HCT116 (cell line): ENCODE data around the gene SLC16A11.

Experiments used
- EZH2 ChIP-seq: fragments of 200-600 bp; sonication (generic); IDR thresholded peaks from 2 replicates; pipeline ENCODE4 v1.6.1; 2017; ENCODE audit warnings: antibody characterized with exemption, mixed run types
- ZFX ChIP-seq: fragments of 450-650 bp; IDR thresholded peaks from 2 replicates; pipeline ENCODE4 v1.6.1; 2017
- TF ChIP-seq, protein P1 (sequence below), 3 experiments: fragments of 200-600 bp in 1 of 3; sonication (generic) in 1 of 3; IDR thresholded peaks in 2 of 3; conservative IDR thresholded peaks in 1 of 3; 2 replicates each; pipeline ENCODE4 v1.5.1; 2012 to 2017; ENCODE audit warnings: low read depth in 2 of 3, low read length in 2 of 3, antibody characterized with exemption in 1 of 3, borderline replicate concordance in 1 of 3, control low read depth in 1 of 3, mild to moderate bottlenecking in 1 of 3, mixed read lengths in 1 of 3, mixed run types in 1 of 3, moderate library complexity in 1 of 3; ENCODE audit not compliant: insufficient read depth in 1 of 3
- TF ChIP-seq, protein P2 (sequence below): IDR thresholded peaks from 2 replicates; pipeline ENCODE4 v1.6.1; 2012; ENCODE audit warnings: low read depth

DNA sequence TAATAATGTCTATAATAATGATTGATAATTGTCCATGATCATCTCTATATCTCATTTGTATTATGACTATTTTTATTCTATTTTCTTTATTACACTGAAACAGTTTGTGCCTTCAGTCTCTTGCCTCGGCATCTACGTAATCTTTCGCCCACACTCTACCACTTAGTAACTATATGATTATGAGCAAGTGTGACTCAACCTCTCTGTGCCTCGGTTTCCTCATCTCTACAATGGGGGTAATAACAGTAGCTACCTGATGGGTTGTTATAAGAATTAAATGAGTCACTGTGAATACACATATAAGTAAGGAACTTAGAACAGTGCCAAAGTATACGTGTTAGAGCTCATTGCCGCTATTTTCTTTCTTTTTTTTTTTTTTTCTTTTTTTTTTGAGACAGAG lies 3.7 kb upstream of the SLC16A11 start:
- TF ChIP-seq EZH2 (no peak), ZFX (no peak)
- TF ChIP-seq, protein P1, sequence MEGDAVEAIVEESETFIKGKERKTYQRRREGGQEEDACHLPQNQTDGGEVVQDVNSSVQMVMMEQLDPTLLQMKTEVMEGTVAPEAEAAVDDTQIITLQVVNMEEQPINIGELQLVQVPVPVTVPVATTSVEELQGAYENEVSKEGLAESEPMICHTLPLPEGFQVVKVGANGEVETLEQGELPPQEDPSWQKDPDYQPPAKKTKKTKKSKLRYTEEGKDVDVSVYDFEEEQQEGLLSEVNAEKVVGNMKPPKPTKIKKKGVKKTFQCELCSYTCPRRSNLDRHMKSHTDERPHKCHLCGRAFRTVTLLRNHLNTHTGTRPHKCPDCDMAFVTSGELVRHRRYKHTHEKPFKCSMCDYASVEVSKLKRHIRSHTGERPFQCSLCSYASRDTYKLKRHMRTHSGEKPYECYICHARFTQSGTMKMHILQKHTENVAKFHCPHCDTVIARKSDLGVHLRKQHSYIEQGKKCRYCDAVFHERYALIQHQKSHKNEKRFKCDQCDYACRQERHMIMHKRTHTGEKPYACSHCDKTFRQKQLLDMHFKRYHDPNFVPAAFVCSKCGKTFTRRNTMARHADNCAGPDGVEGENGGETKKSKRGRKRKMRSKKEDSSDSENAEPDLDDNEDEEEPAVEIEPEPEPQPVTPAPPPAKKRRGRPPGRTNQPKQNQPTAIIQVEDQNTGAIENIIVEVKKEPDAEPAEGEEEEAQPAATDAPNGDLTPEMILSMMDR (IDR thresholded peaks at IDR 0.05 in 2 of 3, conservative IDR thresholded peaks at IDR 0.05 in 1 of 3; ENCODE audit: borderline replicate concordance in 1 of 3, insufficient read depth in 1 of 3, low read depth in 2 of 3, low read length in 2 of 3) = no peak
- TF ChIP-seq, protein P2, sequence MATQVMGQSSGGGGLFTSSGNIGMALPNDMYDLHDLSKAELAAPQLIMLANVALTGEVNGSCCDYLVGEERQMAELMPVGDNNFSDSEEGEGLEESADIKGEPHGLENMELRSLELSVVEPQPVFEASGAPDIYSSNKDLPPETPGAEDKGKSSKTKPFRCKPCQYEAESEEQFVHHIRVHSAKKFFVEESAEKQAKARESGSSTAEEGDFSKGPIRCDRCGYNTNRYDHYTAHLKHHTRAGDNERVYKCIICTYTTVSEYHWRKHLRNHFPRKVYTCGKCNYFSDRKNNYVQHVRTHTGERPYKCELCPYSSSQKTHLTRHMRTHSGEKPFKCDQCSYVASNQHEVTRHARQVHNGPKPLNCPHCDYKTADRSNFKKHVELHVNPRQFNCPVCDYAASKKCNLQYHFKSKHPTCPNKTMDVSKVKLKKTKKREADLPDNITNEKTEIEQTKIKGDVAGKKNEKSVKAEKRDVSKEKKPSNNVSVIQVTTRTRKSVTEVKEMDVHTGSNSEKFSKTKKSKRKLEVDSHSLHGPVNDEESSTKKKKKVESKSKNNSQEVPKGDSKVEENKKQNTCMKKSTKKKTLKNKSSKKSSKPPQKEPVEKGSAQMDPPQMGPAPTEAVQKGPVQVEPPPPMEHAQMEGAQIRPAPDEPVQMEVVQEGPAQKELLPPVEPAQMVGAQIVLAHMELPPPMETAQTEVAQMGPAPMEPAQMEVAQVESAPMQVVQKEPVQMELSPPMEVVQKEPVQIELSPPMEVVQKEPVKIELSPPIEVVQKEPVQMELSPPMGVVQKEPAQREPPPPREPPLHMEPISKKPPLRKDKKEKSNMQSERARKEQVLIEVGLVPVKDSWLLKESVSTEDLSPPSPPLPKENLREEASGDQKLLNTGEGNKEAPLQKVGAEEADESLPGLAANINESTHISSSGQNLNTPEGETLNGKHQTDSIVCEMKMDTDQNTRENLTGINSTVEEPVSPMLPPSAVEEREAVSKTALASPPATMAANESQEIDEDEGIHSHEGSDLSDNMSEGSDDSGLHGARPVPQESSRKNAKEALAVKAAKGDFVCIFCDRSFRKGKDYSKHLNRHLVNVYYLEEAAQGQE = no peak
